Sigmoid colon (tissue), 3 donors: Measurements from ENCODE around the gene TDRD3.

Experiments used
- POLR2A ChIP-seq, 2 donors: fragments of 450-650 bp; IDR thresholded peaks; one replicate each; pipeline ENCODE4 v1.6.1; 2016; ENCODE audit warnings: antibody characterized with exemption in 2 of 2, mild to moderate bottlenecking in 2 of 2, moderate library complexity in 2 of 2
- TF ChIP-seq, protein P1 (sequence below), 4 experiments: fragments of 450-650 bp in 3 of 4; fragments of 200-600 bp in 1 of 4; IDR thresholded peaks; one replicate each; pipeline ENCODE4 v1.5.1; 2016 to 2019; ENCODE audit warnings: antibody characterized with exemption in 4 of 4, mild to moderate bottlenecking in 3 of 4, moderate library complexity in 2 of 4

GRCh38 chr13:60538566-60538965, 141.5 kb downstream of the TDRD3 start:
- TF ChIP-seq POLR2A (IDR thresholded peaks at IDR 0.05), result no peak
- TF ChIP-seq, protein P1, sequence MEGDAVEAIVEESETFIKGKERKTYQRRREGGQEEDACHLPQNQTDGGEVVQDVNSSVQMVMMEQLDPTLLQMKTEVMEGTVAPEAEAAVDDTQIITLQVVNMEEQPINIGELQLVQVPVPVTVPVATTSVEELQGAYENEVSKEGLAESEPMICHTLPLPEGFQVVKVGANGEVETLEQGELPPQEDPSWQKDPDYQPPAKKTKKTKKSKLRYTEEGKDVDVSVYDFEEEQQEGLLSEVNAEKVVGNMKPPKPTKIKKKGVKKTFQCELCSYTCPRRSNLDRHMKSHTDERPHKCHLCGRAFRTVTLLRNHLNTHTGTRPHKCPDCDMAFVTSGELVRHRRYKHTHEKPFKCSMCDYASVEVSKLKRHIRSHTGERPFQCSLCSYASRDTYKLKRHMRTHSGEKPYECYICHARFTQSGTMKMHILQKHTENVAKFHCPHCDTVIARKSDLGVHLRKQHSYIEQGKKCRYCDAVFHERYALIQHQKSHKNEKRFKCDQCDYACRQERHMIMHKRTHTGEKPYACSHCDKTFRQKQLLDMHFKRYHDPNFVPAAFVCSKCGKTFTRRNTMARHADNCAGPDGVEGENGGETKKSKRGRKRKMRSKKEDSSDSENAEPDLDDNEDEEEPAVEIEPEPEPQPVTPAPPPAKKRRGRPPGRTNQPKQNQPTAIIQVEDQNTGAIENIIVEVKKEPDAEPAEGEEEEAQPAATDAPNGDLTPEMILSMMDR (IDR thresholded peaks at IDR 0.05), result no peak
